Measurements from ENCODE around the gene TXNDC11. TPM values are rescaled to one million over a fixed set of nuclear protein-coding genes. Genes with fewer than 3 reads are reported as not detected.

Gene TXNDC11
- total and polyA plus RNA-seq, 2 experiments from 2014 or later, result 6.8 to 12.0 TPM

DNA sequence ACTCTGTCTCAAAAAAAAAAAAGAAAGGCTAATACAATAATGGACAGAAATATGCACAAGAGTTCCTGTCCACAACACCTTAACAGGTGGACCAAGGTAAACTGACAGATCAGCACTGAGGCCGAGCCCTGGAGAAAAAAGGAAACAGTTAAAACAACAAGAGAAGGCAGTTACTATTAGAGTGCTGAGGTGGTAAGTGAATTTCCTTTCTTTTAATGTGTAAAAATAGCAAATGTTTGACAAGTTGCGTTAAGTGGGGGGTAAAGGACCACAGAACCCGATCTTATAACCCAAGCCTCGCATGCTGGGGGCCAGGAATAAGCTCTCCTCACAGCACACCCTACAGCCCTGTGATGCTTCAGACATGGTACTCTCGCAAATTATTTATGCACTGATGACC, 24.8 kb downstream of the TXNDC11 start:
- Mint-ChIP-seq H3K27ac (no peak overlapping the region), H3K4me1 (peaks cover 8% of the 10 kb centered on the region; the same call in 2 of the 3 replicates), H3K9me3 (no peaks in the 10 kb centered on the region), H3K27me3 (ENCODE audit: insufficient read depth, low read depth, poor library complexity) (no peaks in the 10 kb centered on the region), H3K4me3 (no peak overlapping the region), H3K36me3 (ENCODE audit: low read depth) (peaks cover 10% of the 10 kb centered on the region; the same call in 2 of the 3 replicates)
- Histone ChIP-seq H3K79me2 (replicated peaks; ENCODE audit: insufficient read depth) (no peaks in the 10 kb centered on the region), H3K27ac (ENCODE audit: low read depth) (no peak overlapping the region), H4K20me1 (replicated peaks; ENCODE audit: insufficient read depth) (0 out of 2 replicates have a peak, but pooled peaks cover 2% of the 10 kb centered on the region), H3K9me2 (ENCODE audit: insufficient read depth) (no peaks in the 10 kb centered on the region), H3K4me1 (ENCODE audit: insufficient read depth) (0 out of 2 replicates have a peak, but pooled peaks cover 7% of the 10 kb centered on the region), H3K4me3 (no peak overlapping the region), H3K27me3 (ENCODE audit: insufficient read depth) (no peaks in the 10 kb centered on the region), H2AFZ (no peak overlapping the region), H3K4me2 (0 out of 2 replicates have a peak overlapping the region, but pooled peaks have one; percentile 4), H3K36me3 (ENCODE audit: insufficient read depth) (0 out of 2 replicates have a peak, but pooled peaks cover 6% of the 10 kb centered on the region), H3F3A (replicated peaks; ENCODE audit: low read depth) (no peaks in the 10 kb centered on the region; the same call in 1 of the 2 replicates)
- ATAC-seq (no peak), DNase-seq (ENCODE audit: low spot score) (no peak)
- TF ChIP-seq JUNB (IDR thresholded peaks at IDR 0.05; ENCODE audit: unreplicated experiment), result no peak
- TF ChIP-seq EZH2phosphoT487 (IDR thresholded peaks at IDR 0.05; ENCODE audit: unreplicated experiment), result no peak
- no peak for TF ChIP-seq CTCF (conservative IDR thresholded peaks at IDR 0.05; ENCODE audit: low read depth in 2 of 2)
- TF ChIP-seq POLR2AphosphoS5 (IDR thresholded peaks at IDR 0.05; ENCODE audit: low read depth), result no peak

- Histone ChIP-seq H3F3A (replicated peaks; ENCODE audit: low read depth) (no peaks in the 10 kb centered on the region), H3K4me3 (no peak overlapping the region), H3K4me2 (no peak overlapping the region), H3K27ac (ENCODE audit: low read depth) (no peak overlapping the region), H2AFZ (no peak overlapping the region), H3K36me3 (ENCODE audit: insufficient read depth) (0 out of 2 replicates have a peak, but pooled peaks cover 3% of the 10 kb centered on the region), H3K27me3 (ENCODE audit: insufficient read depth) (no peaks in the 10 kb centered on the region), H3K4me1 (ENCODE audit: insufficient read depth) (0 out of 2 replicates have a peak, but pooled peaks cover 7% of the 10 kb centered on the region), H4K20me1 (replicated peaks; ENCODE audit: insufficient read depth) (no peaks in the 10 kb centered on the region), H3K79me2 (replicated peaks; ENCODE audit: insufficient read depth) (no peaks in the 10 kb centered on the region), H3K9me2 (ENCODE audit: insufficient read depth) (no peaks in the 10 kb centered on the region)
- Mint-ChIP-seq H3K36me3 (ENCODE audit: low read depth) (peaks cover 6% of the 10 kb centered on the region; the same call in 2 of the 3 replicates), H3K27ac (no peak overlapping the region), H3K9me3 (no peaks in the 10 kb centered on the region), H3K4me1 (peaks cover 8% of the 10 kb centered on the region; the same call in 2 of the 3 replicates), H3K27me3 (ENCODE audit: insufficient read depth, low read depth, poor library complexity) (no peaks in the 10 kb centered on the region), H3K4me3 (no peak overlapping the region)
- DNase-seq (ENCODE audit: low spot score), result no peak
- no peak for ATAC-seq
- TF ChIP-seq CTCF (conservative IDR thresholded peaks at IDR 0.05; ENCODE audit: low read depth in 2 of 2), result no peak
- TF ChIP-seq ZNF331 (CRISPR knock-in tag; IDR thresholded peaks at IDR 0.05; ENCODE audit: low read depth), result no peak
- TF ChIP-seq NANOG (IDR thresholded peaks at IDR 0.05; ENCODE audit: borderline replicate concordance), result no peak
- no peak for TF ChIP-seq ZNF462 (CRISPR knock-in tag; IDR thresholded peaks at IDR 0.05)
- no peak for TF ChIP-seq ZNF114 (CRISPR knock-in tag; IDR thresholded peaks at IDR 0.05)
- no peak for TF ChIP-seq EZH2phosphoT487 (IDR thresholded peaks at IDR 0.05; ENCODE audit: unreplicated experiment)
- no peak for TF ChIP-seq EZH2 (IDR thresholded peaks at IDR 0.05; ENCODE audit: low read depth, unreplicated experiment)
Measured at GRCh38 chr16:11716336-11716735, 26.3 kb downstream of the TXNDC11 start.
